ENCODE data around the gene OCEL1. TPM values are rescaled to one million over a fixed set of nuclear protein-coding genes. Genes with fewer than 3 reads are reported as not detected.

OCEL1 gene
- total and polyA plus RNA-seq, 2 of the 13 experiments (the other 11 are each of a cell fraction or from before 2014, with no cell fraction given) = 10.6 to 17.2 TPM

- no peaks in the 10 kb centered on the region for H4K20me1 ChIP-seq (ENCODE audit: insufficient read depth, low read length)
- peaks cover 13% of the 10 kb centered on the region for H3K79me2 ChIP-seq (ENCODE audit: insufficient read depth, low read length)
- peaks cover 0 to 4% of the 10 kb centered on the region in 2 experiments; a peak in 1 of 5 replicates for H3K36me3 ChIP-seq (replicated peaks in 1 of 2; ENCODE audit: control insufficient read depth in 1 of 2, insufficient read depth in 2 of 2, low read length in 2 of 2)
- ChIA-PET POLR2A (interaction anchor here (1.4 to 3.4 kb wide), 4 partner anchors 9 to 49 kb away, joined by 5 to 13 read pairs (median 6); partner anchors contain the start of gene USE1), CTCF (ENCODE audit: low intra/inter-chr PET ratio, low total read pairs) (no interaction called here)
- peak overlapping the region; percentile 42; the same call in 1 of the 2 replicates for H3K9ac ChIP-seq (ENCODE audit: insufficient read depth, low read depth, low read length)
- intact Hi-C loops (cut with micrococcal nuclease; ENCODE audit: unreplicated experiment) = no loop called here
- no peak overlapping the region for H2AFZ ChIP-seq (ENCODE audit: low read length)
- no peaks in the 10 kb centered on the region for H3K9me3 ChIP-seq (ENCODE audit: low read length)
- no peak for ATAC-seq
- 68% methylated on average over 18 of the region's 23 CpGs for whole genome bisulfite sequencing (ENCODE audit: low lambda C conversion rate)
- peak overlapping the region in 2 of 3 experiments; percentile 9 to 27; a peak in 2 of 6 replicates for H3K4me3 ChIP-seq (replicated peaks in 1 of 3; ENCODE audit: insufficient read depth in 1 of 3, low read depth in 2 of 3, low read length in 3 of 3)
- peak overlapping the region; percentile 54 for H3K4me2 ChIP-seq (ENCODE audit: low read depth, low read length)
- H3K27ac ChIP-seq (ENCODE audit: extremely low read length, insufficient read depth, low read length) = no peak overlapping the region
- H3K4me1 ChIP-seq (ENCODE audit: insufficient read depth, low read length) = peaks cover 66% of the 10 kb centered on the region
- no TSS peak for BruUV-seq (replicated peaks)
- H3K27me3 ChIP-seq (ENCODE audit: control insufficient read depth in 1 of 2, insufficient read depth in 2 of 2, low read length in 2 of 2) = peaks cover 0 to 6% of the 10 kb centered on the region in 2 experiments; a peak in 2 of 5 replicates
- DNase-seq (ENCODE audit: low spot score) = no peak
- in situ Hi-C loops (cut with HindIII; ENCODE audit: extremely low pct_ligation_motif_present, low pct_unique_long_range_greater_than_20kb) = no loop called here
- FAIRE-seq = no peak
- no peak for TF ChIP-seq TAF15 (IDR thresholded peaks at IDR 0.05; ENCODE audit: low read depth, low read length, poor library complexity, severe bottlenecking)
- TF ChIP-seq ZZZ3 (CRISPR knock-in tag; IDR thresholded peaks at IDR 0.05; ENCODE audit: borderline replicate concordance) = no peak
- TF ChIP-seq ZNF460 (CRISPR knock-in tag; IDR thresholded peaks at IDR 0.05; ENCODE audit: borderline replicate concordance) = 0 out of 2 replicates have a peak, but pooled peaks have one; percentile 33
- TF ChIP-seq ZNF207 (IDR thresholded peaks at IDR 0.05; ENCODE audit: borderline replicate concordance) = no peak
- no peak for TF ChIP-seq NR1H2 (CRISPR knock-in tag; IDR thresholded peaks at IDR 0.05; ENCODE audit: borderline replicate concordance, low read depth)
- no peak for TF ChIP-seq ZNF678 (CRISPR knock-in tag; IDR thresholded peaks at IDR 0.05)
- no peak for TF ChIP-seq ZNF503 (CRISPR knock-in tag; IDR thresholded peaks at IDR 0.05)
- no peak for TF ChIP-seq ZBTB8A (CRISPR knock-in tag; IDR thresholded peaks at IDR 0.05; ENCODE audit: borderline replicate concordance, low read depth)
- no peak for TF ChIP-seq KDM3A (CRISPR knock-in tag; IDR thresholded peaks at IDR 0.05; ENCODE audit: low read depth)
- TF ChIP-seq ZMYM3 (CRISPR knock-in tag; IDR thresholded peaks at IDR 0.05) = peak; percentile 83
- no peak for TF ChIP-seq TFDP2 (CRISPR knock-in tag; IDR thresholded peaks at IDR 0.05)
- no peak for TF ChIP-seq ZSCAN29 (CRISPR knock-in tag; conservative IDR thresholded peaks at IDR 0.05)
- TF ChIP-seq ELF3 (CRISPR knock-in tag; IDR thresholded peaks at IDR 0.05) = no peak
- peak; percentile 83 for TF ChIP-seq ZFP36 (IDR thresholded peaks at IDR 0.05; ENCODE audit: borderline replicate concordance, low read depth, low read length, partially characterized antibody)
- peak; percentile 17 for TF ChIP-seq HNRNPLL (IDR thresholded peaks at IDR 0.05; ENCODE audit: low read depth, low read length, poor library complexity, severe bottlenecking)
Observed at GRCh38 chr19:17263712-17264640, 38.0 kb downstream of the OCEL1 start.

All from HepG2 (cell line).